Bronchial epithelial cell (primary cell): ENCODE measurements around the gene HIP1. TPM values are rescaled to one million over a fixed set of nuclear protein-coding genes. Genes with fewer than 3 reads are reported as not detected.

Experiments
- DNase-seq: peaks from one replicate; pipeline ENCODE4 v3.0.0-alpha.2; 2010; ENCODE audit warnings: low read depth
- FAIRE-seq: peaks from 2 replicates; lab custom pipeline; 2011; peaks lifted over from hg19 to GRCh38; lab: Jason Lieb, UNC
- H3K27me3 ChIP-seq: 2 replicates; pipeline ENCODE4 v1.5.1; 2011; ENCODE audit warnings: low read length; ENCODE audit not compliant: control insufficient read depth, insufficient read depth
- H3K36me3 ChIP-seq: 2 replicates; pipeline ENCODE4 v1.5.1; 2011; ENCODE audit warnings: low read length; ENCODE audit not compliant: control insufficient read depth, insufficient read depth
- H3K4me3 ChIP-seq: 2 replicates; pipeline ENCODE4 v1.5.1; 2011; ENCODE audit warnings: mild to moderate bottlenecking, low read depth, low read length, control low read depth
- CTCF ChIP-seq: IDR thresholded peaks from 2 replicates; pipeline ENCODE4 v1.5.1; 2011; ENCODE audit warnings: mild to moderate bottlenecking, moderate library complexity, low read length, control low read depth, inconsistent platforms; ENCODE audit not compliant: insufficient read depth, severe bottlenecking
- total RNA-seq: library from RNA; depleted of rRNA; stranded (reverse); fragments of >200 nt; gene quantifications from 2 replicates; pipeline ENCODE4 v1.2.1, GENCODE V29; 2014

HIP1 gene
- total RNA-seq, 1 donor from 2014 or later = 3.2 TPM

- DNase-seq = no peak
- no peak for TF ChIP-seq CTCF
- no peak for FAIRE-seq
- Histone ChIP-seq H3K4me3 (no peak overlapping the region), H3K27me3 (no peaks in the 10 kb centered on the region), H3K36me3 (no peaks in the 10 kb centered on the region)
Measured at GRCh38 chr7:75704928-75705327, 33.8 kb downstream of the HIP1 start.

- FAIRE-seq (no peak), DNase-seq (no peak)
- H3K36me3 ChIP-seq = no peaks in the 10 kb centered on the region
- no peaks in the 10 kb centered on the region for H3K27me3 ChIP-seq
- no peak overlapping the region for H3K4me3 ChIP-seq
- TF ChIP-seq CTCF = no peak
Measured at GRCh38 chr7:75702515-75702914, 36.2 kb downstream of the HIP1 start.

- Histone ChIP-seq H3K4me3 (no peak overlapping the region), H3K36me3 (no peaks in the 10 kb centered on the region), H3K27me3 (no peaks in the 10 kb centered on the region)
- TF ChIP-seq CTCF = no peak
- FAIRE-seq (no peak), DNase-seq (no peak)
Measured at GRCh38 chr7:75699993-75700392, 38.7 kb downstream of the HIP1 start.

- Histone ChIP-seq H3K36me3 (no peaks in the 10 kb centered on the region), H3K4me3 (no peak overlapping the region), H3K27me3 (no peaks in the 10 kb centered on the region)
- no peak for TF ChIP-seq CTCF
- DNase-seq (no peak), FAIRE-seq (no peak)
Measured at GRCh38 chr7:75698358-75698757, 40.4 kb downstream of the HIP1 start.

GRCh38 chr7:75696263-75697037 lies 42.3 kb downstream of the HIP1 start:
- DNase-seq (no peak), FAIRE-seq (no peak)
- Histone ChIP-seq H3K4me3 (no peak overlapping the region), H3K36me3 (no peaks in the 10 kb centered on the region), H3K27me3 (no peaks in the 10 kb centered on the region)
- no peak for TF ChIP-seq CTCF
